HG03575 (cell line): Measurements from ENCODE around the gene CBX4.

Source experiments
- ATAC-seq: cut with Tn5 transposase; IDR thresholded peaks from one replicate; pipeline ENCODE4 v1.9.1; 2021; ENCODE audit not compliant: unreplicated experiment, insufficient number of reproducible peaks, low FRiP score; ENCODE audit errors: extremely low read depth

The CBX4 gene

DNA sequence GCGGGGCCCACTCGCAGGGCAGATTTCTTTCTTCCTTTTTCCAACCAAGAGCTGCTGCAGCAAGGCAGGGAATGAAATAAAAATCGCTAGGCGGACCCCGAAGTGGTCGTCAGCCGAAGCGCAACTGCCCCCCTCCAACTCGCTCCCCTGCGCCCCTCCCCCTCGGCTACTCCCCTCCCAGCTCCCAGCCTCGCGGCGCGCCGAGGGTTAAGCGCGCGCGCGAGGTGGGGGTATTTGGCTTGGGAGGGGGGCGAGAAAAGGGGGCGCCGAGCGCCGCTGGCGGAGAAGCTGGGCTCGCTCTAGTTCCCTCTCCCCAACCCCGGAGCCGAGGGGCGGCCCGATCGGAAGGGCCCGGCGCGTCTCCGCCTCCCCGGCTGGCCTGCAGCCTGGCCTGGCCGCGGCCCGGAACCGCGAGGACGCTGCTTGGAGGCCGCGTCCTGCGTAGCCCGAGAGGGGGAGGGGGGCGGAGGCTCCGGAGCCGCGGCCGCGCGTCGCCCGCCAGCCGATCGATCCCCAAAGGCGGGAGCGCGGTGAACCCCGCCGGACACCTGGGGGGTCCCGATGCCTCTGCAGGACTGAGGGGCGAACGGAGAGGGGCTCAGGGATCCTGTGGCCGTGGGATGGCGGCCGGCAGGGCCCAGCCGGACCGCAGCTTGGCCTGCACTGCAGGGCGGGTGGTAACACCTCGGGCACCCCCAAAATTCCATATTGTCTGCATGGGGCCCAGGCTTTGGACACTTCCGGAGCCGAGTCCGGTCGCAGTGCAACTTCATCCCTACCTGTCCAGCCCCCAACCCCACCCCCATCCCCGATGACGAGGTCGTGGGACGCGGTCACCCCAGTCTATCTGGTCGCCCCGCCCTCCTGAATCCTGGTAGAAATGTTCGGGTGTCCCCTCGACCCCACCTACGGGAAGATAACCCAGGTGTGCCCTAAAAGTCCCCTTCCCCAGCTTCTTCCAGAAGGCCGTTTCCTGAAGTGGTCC, 4.9 kb upstream of the CBX4 start:
- no peak for ATAC-seq

DNA sequence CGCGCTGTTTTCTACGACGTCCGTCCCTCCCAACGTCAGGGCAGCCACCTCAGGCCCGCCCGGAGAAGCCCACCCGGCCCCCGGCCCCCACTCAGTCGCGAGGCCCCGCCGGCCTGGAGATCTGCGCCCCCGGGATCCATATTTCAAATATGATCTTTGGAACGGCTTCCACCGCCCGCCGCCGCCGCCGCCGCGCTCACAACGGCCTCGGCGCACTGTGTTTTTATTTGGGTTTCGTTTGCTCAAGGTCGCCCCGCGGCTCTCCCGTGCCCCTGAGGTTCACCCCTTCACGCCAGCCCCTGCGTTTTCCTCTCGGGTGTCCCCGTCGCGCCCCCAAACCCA, 4.2 kb upstream of the CBX4 start:
- ATAC-seq, result no peak

DNA sequence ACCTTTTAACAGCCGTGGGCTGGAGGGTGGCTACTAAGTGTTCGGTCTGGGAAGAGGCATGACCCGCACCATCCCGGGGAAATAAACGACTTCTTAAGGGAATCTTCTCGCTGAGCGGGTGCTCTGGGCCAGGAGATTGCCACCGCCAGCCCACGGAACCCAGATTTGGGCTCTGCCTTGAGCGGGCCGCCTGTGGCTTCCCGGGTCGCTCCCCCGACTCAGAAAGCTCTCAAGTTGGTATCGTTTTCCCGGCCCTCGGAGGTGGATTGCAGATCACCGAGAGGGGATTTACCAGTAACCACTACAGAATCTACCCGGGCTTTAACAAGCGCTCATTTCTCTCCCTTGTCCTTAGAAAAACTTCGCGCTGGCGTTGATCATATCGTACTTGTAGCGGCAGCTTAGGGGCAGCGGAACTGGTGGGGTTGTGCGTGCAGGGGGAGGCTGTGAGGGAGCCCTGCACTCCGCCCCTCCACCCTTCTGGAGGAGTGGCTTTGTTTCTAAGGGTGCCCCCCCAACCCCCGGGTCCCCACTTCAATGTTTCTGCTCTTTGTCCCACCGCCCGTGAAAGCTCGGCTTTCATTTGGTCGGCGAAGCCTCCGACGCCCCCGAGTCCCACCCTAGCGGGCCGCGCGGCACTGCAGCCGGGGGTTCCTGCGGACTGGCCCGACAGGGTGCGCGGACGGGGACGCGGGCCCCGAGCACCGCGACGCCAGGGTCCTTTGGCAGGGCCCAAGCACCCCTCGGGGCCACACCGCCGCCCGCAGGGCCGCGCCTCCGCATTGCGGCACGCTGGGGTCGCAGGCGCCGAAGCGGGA, 3.6 kb upstream of the CBX4 start:
- ATAC-seq, result no peak

DNA sequence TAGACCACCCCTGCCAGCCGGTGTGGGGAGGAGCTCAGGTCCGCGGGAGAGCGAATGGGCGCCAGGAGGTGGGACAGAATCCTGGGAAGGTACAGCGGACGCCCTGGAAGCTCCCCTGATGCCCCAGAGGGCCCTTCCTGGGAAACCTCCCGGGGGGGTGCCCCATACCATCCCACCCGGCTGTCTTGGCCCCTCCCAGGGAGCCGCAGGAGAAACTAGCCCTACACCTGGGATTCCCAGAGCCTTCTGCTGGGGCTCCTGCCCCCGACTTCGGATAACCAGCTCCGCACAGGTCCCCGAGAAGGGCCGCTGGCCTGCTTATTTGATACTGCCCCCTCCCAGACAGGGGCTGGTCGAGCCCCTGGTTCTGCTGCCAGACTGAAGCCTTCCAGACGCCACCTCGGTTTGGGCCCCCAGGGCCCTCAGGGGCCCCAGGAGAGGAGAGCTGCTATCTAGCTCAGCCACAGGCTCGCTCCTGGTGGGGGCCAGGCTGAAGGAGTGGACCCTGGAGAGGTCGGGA, 3.0 kb upstream of the CBX4 start:
- no peak for ATAC-seq

DNA sequence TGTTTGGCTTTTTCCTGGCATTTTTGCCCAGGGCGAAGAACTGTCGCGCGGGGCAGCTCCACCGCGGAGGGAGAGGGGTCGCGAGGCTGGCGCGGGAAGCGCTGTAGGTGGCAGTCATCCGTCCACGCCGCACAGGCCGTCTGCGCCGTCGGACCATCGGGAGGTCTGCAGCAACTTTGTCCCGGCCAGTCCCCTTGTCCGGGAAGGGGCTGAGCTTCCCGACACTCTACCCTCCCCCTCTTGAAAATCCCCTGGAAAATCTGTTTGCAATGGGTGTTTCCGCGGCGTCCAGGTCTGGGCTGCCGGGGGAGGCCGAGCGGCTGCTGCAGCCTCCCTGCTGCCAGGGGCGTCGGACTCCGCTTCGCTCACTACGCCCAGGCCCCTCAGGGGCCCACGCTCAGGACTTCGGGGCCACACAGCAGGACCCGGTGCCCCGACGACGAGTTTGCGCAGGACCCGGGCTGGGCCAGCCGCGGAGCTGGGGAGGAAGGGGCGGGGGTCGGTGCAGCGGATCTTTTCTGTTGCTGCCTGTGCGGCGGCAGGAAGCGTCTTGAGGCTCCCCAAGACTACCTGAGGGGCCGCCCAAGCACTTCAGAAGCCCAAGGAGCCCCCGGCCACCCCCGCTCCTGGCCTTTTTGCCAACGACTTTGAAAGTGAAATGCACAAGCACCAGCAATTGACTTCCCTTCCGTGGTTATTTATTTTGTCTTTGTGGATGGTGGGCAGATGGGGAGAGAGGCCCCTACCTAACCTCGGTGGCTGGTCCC, 2.3 kb upstream of the CBX4 start:
- no peak for ATAC-seq

DNA sequence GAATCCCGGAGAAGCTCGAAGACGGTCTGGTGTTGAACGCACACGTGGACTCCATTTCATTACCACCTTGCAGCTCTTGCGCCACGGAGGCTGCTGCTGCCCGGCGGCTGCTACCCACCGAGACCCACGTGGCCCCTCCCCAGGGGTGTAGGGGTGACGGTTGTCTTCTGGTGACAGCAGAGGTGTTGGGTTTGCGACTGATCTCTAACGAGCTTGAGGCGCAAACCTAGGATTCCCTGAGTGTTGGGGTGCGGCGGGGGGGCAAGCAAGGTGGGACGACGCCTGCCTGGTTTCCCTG, 1.7 kb upstream of the CBX4 start:
- no peak for ATAC-seq

DNA sequence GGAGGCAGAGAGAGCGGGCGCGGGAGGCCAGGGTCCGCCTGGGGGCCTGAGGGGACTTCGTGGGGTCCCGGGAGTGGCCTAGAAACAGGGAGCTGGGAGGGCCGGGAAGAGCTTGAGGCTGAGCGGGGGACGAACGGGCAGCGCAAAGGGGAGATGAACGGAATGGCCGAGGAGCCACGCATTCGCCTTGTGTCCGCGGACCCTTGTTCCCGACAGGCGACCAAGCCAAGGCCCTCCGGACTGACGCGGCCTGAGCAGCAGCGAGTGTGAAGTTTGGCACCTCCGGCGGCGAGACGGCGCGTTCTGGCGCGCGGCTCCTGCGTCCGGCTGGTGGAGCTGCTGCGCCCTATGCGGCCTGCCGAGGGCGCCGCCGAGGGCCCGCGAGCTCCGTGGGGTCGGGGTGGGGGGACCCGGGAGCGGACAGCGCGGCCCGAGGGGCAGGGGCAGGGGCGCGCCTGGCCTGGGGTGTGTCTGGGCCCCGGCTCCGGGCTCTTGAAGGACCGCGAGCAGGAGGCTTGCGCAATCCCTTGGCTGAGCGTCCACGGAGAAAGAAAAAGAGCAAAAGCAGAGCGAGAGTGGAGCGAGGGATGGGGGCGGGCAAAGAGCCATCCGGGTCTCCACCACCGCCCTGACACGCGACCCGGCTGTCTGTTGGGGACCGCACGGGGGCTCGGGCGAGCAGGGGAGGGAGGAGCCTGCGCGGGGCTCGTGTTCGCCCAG, 1.2 kb upstream of the CBX4 start:
- ATAC-seq, result no peak

DNA sequence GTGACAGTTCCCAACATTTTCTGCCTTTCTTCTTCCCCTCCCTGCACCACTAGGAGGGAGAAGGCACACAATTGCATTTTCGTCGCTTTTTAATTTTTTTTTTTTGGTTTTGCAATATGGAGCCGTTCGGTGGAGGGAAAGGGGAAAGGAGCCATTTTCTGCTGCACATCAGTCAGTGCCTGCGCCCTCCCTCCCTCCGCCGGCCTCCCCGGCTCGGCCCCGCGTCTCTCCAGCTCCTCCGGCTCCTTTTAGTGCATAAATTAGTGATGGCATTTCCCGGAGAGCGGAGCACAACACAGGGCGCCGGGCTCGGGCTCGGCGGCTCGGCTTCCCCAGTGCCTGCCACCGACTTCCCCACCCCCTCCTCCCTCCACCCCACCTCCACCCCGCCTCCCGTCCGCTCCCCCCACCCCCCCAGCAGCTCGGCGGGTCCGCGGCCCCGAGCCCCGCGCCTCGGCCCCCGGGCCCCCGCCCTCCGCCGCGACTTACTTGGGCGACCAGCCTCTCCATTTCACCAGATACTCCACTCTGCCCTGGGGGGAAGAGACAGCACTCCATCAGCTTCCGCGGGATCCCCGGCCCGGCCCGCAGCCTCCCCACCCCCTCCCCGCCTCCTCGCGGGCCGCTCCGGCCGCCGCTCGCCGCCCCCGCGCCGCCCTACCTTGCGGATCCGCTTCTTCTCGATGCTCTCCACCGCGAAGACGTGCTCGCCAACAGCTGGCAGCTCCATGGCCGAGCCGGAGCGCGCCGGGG, 542 bp downstream of the CBX4 start:
- ATAC-seq, result no peak

DNA sequence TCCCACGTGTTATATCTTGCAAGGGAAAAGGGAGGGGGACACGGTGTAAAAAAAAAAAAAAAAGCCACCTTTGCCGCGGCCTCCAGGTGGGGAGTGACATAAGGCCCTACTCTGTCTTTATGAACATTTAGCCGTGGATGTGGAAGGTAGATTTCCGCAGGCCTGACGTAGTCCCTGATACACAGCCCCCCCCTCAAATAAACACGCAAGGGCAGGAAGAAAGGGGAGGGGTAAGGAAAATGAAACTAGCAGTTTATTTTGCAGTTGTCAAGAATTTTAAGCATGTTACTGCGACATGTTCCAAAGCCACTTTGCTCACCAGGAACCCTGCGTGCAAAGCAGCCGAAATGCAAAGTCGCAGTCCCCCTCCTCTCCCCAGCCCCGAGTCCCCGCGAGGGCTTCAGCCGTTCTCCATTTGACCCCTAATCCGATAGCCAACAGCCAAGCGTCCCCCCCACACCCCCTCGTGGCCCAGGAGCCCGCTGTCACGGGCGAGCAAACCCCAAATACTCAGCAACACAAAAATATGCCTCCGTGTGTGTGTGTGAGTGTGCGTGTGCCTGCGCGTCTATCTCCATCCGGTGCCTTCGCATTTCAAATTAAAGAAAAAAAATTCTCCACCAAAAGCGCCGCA, 1.2 kb downstream of the CBX4 start:
- no peak for ATAC-seq

DNA sequence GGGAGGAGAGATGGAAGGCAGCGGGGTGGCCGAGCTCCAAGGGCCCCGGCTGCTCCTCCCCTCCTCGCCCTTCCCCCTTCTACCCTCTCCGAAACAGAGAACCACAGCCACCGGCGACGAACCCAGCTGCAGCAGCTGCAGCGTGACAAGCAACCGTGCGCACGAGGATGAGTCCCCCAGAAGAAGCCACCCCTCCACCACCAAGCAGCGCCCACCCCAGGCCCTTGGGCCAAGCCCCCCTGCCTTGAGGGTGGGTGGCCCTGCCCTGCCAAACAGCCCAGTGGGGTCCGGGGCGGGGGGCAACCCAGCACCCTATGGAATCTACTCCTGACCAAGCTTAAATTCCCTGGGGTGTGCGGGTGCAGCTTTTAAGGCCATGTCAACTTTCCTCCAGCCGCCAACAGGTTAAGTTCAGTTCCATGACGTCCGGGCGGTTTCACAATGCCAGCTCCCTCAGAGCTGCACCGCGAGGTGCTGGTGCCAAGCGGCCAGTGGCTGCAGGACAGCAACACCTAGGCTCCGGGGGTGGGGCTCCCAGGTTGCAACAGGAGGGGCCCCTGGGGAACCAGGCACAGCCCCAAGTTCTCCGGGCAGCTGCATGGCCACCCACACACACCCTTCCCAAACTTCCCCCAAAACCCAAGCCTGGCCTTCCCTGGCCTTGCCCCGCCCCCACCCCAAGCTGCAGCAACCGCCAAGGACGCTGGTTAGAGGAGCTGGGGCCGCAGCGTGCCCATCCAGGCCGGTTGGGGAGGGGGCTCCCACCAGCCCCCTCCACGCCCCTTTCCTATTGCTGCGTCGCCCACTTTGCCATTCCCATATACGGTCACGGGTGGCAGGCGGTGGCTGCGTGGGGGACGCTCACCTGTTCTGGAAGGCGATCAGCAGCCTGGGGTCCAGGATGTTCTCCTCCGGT, 2.0 kb downstream of the CBX4 start:
- ATAC-seq, result no peak

DNA sequence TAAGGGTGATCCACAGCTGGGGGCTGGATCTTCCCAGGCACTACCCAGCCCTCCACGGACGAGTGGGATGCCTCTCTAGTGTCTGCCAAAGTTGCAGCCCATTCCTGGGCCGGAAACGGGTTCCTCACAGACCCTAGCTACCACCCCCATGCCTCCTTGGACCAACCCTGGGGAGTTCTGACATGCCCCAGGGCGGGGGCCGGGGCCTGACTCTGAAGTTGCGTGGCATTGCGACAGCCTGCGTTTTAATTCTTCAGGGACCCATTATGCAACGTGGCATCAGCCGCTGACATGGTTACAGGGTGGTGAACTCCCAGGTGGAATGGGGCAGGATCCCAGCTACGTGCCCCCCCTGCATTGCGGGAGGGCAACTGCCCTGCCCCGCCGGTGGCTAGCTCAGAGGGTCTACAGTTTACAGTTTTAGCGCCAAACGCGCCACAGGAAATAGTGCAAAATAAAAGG, 2.7 kb downstream of the CBX4 start:
- no peak for ATAC-seq

DNA sequence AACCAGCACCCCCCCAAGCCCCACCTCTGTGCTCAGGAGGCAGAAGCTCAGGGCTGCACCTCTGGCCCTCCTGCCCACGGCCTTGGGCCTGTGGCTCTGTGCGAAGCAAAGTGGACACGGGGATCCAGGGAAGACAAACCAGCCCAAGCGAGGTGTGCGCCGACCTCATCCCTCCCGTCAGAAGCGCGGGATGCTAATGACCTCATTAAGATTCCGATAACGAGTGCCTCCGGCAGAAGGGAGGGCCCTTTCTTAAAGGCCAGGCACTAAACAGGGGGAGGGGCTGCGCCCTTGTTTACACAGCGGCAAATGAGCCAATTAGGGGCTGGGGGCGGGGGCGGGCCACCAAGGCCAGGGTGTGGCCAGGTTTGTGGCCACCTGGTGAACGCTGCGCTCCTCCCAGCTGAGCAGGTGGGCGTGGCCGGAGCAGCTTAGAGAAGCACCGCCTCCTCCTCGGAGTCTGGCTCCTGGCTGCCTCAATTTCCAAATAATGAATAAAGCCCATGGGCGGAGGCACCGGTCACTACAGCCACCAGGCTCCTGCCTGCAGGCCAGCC, 3.2 kb downstream of the CBX4 start:
- ATAC-seq, result no peak

DNA sequence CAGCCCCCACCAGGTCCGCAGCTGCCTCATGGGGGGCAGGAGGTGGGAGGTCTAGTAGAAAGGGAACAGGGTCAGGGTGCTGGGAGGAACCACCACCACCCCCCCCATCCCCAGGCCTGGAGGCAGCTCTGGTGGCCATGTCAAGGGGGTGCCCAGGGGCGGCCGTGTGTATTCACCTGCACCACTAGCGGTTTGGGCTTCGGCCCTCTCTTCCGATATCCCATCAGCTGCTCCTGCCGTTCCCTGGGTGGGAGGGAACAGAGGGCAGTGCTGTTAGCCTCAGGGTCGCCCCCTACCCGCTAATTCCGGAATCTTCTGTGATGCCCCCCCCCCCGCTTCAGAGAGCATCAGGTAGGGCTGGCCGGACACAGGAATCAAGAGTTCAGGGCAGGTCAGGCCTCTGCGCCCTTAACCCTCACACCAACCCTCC, 3.8 kb downstream of the CBX4 start:
- ATAC-seq, result no peak

DNA sequence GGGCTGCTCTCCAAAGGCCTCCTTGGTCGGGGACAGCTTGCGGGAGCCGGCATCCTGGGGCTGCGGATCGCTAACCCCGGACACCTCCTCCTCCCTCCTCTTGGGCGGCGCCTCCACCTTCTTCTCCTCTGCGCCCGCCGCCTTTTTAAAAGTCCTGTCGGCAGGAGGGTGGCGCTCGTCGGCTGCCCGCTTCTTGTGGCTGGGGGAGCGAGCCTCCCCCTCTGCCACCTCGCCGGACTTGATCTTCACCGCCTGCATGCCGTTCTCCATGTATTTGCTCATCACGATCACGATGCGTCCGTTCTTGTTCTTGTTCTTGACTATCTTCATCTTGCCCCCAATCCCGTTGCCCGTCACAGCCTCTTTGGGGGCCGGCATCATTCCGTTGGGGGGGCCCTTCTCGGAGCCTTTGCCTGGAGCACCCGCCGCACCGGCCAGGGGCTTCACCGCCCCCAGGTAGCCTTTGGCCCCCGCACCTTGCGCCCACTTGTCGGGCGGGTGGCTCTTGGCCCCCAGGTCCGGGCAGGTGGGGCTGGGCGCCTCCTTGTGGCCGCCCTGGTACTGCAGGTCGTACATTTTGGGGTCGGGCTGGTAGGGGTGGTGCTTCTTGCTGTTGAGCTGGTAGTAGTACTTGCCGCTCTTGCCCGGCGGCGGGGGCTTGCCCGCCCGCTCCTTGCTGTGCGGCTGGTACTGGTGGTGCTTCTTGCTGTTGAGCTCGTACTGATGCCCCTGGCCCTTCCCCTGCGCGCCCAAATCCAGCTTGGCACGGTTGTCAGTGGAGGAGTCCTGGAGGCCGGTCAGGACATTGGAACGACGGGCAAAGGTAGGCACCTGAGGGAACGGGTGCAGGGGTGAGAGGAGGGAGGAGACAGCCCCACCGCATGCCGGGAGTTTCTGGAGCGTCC, 4.4 kb downstream of the CBX4 start:
- no peak for ATAC-seq

DNA sequence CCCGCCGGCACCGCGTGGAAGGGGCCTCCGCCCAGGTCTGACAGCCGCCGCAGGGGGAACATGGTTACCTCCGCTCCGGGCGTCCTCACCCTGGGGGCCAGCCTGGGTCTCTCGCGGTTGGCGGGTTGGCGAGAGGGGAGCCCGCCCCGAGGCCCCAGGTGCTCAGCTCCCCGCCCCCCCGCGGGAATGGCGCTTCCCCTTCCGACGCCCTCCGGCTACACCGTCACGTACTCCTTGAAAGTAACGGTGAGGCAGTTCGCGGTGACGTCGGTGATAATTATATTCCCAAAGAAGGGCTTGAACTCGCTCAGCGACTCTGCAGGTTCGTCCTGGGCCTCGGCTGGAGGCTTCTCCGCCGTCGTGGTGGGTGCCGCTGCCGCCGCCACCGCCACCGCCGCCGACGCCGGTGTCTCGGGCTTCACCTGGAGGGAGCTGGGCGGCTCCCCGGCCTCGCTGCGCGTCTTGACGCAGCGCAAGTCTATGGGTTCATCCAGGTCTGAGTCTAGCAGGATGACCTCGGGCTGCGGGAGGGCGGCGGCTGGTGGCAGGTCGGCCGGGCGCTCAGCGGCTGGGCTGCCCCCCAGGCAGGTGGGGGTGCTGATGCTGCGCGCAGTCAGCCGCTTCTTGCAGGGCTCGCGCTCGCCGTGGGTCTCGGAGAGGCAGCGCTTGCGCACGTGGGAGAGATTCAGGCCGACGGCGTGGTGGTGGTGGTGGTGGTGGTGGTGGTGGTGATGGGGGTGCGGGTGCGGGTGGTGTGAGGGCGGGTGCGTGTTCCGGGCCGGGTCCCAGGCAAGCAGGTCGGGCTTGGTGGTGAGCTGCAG, 5.3 kb downstream of the CBX4 start:
- ATAC-seq, result no peak
